CD4-positive, alpha-beta T cell treated with Interleukin-4 for 4 hours (primary cell): ENCODE data around the gene GPR31.

Source experiments
- DNase-seq: peaks from one replicate; pipeline ENCODE4 v3.0.0-alpha.2; 2020

Gene GPR31

DNA sequence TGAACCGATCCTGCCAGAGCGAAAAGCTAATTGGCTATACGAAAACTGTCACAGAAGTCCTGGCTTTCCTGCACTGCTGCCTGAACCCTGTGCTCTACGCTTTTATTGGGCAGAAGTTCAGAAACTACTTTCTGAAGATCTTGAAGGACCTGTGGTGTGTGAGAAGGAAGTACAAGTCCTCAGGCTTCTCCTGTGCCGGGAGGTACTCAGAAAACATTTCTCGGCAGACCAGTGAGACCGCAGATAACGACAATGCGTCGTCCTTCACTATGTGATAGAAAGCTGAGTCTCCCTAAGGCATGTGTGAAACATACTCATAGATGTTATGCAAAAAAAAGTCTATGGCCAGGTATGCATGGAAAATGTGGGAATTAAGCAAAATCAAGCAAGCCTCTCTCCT, 20.7 kb downstream of the GPR31 start:
- no peak for DNase-seq

DNA sequence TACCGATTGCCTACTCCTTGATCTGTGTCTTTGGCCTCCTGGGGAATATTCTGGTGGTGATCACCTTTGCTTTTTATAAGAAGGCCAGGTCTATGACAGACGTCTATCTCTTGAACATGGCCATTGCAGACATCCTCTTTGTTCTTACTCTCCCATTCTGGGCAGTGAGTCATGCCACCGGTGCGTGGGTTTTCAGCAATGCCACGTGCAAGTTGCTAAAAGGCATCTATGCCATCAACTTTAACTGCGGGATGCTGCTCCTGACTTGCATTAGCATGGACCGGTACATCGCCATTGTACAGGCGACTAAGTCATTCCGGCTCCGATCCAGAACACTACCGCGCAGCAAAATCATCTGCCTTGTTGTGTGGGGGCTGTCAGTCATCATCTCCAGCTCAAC, 21.4 kb downstream of the GPR31 start:
- DNase-seq = no peak

DNA sequence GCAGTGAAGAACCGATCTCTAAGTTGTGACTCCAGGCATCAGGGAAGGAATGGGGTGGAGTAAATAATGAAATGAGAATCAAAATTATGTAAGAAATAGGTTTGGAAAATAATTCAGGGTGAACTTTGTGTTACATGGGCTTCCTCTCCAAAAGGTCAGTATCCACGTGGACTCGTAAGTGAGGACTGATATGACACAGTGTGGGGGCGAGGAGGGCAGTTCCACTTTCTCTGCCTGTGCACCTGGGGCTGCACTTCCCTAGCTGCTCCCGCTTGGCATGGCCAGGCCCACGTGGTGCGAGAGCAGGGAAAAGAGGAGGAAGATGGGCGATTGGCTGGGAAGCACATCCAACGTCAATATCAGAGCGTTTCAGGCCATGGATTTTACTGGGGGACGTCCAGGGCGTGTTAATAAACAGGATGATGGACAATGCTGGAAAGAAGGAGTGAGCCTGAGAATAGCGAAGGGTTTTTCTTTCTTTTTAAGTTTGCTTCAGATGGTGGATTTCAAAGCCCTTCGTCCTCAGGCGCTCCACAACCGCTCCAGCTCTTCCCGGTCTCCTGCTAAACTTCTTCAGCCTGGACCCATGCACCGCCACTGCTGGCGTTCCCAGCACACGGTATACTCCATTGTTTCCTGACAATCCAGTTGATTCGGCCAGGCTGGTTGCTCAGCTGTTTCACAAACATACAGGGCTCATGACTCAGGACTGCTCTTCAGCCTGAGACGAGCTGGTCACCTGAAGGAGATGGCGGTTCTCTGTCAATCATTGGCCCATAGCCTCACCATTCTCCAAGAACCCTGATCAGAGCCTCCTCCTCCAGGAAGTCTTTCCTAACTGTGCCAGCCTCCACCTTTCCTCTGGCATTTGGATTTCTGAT, 23.1 kb downstream of the GPR31 start:
- DNase-seq = no peak

DNA sequence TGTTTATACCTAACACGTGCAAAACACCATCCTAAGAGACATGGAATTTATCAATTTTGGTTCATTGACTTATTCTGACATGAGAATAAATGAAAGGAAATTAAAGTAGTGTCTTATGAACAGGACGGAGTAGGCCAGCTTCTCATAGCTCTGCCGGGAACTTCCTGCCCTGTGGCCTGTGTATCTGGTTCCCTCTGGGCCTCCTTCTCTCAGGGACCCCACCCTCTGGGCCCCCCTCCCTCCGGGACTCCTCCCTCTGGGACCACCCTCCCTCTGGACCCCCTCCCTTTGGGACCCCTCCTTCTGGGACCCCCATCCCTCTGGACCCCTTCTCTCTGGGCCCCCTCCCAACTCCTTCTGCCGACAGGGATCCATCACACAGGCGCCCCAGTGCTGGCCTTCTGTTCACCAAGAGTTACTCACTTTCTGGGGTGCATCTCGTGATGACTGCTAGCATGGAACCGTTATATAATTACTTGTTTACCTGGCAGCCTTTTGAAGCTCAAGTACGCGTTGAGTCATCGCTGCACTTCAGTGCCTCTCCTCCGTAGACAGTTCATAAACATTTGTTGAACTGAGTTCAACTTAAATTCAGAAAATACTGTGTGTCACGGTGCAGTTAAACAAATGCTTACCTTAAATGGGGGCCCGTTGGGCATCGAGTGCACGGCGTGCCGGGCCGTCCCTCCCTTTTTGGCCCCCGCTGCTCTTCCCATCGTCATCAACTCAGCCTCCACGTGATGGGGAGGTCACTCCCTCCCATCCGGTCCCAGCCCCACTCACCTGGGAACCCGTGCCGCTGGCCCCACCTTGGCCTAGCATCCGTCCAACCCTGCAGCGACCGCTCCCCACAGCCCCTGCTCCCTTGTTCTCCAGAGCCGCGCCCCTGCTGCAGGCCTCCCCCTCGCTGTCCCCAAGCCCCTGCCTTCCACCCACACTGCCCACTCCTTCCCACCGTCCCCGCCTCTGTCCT, 26.8 kb downstream of the GPR31 start:
- peak; percentile 57 for DNase-seq

DNA sequence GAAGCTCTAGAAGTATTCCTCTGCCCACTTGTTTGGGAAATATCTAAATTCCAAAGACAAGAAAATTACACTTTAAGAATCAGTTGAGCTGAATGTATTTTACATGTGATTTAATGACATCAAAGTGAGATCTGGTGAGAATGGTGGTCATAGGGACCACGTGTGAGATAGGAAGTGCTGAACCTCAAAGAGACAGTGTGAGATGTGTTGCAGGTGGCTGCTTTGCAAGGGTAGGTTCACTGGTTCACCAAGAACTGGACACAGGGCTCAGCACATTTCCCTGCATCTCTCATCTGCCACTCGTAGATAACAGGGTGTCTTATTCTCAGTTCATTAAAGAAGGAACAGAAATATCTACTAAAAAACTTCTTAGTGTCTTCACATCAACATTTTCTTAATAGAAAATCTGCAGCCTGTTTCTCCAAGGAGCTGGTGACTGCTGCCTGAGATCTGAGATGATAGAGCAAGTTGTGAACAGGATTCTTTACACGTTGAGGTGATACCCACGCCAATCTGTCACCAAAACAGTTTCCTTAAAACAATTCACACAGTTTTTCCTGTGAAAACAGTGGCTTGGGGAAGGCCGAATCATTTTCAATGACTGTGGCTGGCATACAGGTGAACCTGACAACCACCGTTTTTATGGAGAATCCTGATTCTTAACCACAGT, 27.6 kb downstream of the GPR31 start:
- no peak for DNase-seq

DNA sequence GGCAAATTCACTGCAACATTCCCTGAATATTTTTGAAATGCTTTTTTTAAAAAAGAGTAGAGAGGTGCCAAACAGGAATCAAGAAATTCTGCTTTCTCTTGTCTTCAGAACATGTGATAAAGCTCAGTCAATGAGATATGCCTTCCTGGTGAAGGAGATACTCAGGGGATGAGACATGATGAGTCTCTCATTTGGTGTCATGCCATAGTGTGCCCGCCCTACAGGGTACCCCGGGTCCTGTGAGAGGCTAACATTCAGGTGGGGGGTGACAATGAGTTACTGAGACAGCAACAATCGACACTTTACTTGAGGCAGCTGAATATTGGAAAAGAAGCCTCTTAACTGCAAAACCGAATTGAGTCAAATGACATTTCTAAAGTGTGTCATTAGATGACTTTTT, 28.2 kb downstream of the GPR31 start:
- no peak for DNase-seq

DNA sequence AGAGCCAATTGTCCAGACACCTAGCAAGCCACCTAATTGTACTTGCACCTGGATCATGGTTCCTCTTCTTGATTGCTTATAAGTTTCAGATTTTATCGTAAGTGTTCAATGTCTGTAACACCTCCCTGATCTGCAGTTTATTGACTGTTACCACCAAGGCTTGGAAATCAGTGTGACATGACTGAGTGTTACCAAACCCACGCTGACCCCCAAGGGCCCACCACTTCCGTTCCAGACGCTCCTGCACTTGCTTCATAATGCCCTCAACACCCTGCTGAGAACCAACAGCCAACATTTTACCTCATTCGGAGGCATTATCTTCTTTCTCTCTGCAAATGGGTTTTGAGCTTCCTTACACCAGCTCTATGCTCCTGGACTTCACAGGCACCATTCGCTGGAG, 28.6 kb downstream of the GPR31 start:
- DNase-seq = no peak

DNA sequence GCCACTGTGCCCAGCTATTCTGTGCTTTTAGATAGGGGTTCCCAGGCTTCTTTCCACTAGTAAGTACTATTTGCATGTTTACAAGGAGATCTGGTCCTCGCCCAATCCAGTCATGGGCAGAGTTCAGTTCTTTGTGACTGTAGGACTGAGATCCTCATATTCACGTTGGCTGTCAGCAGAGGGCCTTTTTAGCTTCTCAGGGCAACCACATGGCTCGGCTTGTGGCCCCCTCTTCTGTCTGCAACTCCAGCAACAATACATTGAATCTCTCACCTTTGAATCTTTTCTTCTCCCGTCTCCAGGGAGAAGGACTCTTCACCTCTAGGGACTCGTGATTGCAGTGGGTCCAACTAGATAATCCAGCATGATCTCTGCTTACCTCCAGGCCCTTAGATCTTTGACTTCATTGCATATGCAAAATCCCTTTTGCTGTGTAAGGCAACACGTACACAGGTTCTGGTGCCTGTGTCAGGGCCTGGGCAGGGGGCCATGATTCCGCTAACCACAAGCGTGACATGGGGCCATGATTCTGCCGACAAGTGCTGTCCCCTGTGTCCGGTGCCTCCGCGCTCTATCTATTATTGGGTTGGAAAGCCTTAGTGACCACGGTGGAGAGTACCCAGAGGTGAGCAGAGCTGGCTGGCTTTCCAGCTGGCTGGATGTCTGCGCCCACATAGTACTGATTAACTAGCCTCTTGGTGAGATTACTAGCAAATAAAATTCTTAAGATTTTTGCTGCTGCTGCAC, 29.8 kb downstream of the GPR31 start:
- no peak for DNase-seq

DNA sequence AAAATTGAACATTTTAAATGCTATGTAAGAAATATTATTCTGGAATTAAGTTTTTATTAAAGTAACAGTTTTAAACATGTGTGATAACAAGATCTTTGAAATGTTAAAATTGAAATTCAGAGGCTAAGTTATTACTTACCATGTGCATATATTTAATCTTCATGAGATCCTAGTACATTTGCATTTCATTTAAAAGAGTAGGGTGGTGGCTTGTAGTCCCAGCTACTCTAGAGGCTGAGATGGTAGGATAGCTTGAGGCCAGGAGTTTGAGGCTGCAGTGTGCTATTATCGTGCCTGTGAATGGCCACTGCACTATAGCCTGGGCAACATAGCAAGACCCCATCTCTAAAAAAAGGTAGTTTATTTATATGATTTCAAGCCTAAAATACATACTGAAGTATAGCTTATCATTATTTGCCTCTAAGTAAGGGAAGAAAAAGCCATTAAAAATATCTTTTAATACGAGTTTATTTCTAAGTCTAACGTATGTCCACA, 31.9 kb downstream of the GPR31 start:
- DNase-seq = no peak

DNA sequence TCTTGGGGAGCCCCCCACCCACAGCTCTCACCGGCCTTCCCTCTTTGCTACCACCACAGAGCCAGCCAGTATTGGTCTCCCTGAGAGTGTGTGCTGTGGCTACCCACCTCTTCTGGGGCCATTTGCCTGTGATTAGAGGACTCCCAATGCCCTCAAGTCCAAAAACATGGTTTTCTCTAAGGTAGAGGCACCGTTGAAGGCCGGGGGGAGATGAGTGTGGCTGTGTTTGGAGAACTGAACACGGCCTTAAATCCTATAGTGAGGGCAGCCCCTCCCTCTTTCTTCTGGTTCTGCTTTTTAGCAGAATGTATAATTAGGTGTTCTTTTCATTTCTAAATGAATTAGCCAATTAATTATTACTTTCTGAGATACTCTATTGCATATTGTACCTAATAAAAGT, 32.4 kb downstream of the GPR31 start:
- DNase-seq = no peak

DNA sequence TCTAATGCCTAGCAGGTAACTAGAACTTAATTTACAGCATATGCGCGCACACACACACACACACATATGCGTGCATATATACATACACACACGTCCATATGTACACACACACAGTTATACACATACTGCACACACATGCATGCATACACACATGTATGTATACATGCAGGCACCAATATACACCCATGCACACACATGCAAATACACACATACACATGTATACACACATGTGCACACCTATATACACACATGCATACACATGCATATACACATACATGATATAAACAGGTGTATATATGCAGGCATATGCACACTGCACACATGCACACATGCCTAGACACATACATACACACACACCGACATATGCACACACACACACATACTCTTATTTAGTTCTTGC, 33.0 kb downstream of the GPR31 start:
- no peak for DNase-seq

DNA sequence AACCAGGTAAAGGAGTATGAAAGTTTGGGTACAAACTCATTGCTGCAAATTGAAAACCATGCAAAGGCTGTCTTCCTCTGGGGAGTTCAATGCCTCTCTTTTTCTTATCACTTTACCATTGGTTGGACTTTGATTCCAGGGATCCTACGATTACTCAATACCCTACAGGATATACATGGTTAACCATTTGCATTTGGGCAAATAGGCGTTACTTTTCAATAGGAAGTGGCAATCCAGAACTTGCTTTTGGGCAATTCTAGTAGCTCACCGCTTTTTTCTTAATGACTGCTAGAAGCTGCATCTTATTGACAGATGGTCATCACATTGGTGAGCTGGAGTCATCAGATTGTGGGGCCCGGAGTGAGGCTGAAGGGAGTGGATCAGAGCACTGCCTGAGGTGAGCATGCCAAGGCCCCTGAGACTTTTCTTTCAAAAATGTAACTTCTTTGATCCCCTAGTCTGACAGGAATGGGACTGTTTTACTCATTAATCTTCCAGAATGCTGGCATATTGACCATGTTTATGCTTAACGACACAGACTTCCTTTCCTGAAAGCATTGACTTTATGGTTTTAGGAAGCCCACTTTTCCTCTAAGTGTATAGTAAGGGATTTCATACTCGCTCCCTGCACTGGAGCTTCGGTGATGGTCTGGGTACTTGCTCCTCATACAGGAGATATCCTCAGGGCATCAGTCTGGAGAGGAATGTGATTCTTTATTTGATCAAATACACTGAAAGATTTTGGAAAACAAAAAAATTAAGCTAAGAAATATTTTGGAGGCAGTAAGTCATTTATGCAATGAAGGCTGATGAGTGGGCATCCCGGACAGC, 34.7 kb downstream of the GPR31 start, which contains the start of gene CCR6:
CCR6 (plus strand) TSS at position 270 of the 831 bp plus-strand sequence. CDS start 13,039 bp downstream, outside the sequence.
- DNase-seq = no peak

DNA sequence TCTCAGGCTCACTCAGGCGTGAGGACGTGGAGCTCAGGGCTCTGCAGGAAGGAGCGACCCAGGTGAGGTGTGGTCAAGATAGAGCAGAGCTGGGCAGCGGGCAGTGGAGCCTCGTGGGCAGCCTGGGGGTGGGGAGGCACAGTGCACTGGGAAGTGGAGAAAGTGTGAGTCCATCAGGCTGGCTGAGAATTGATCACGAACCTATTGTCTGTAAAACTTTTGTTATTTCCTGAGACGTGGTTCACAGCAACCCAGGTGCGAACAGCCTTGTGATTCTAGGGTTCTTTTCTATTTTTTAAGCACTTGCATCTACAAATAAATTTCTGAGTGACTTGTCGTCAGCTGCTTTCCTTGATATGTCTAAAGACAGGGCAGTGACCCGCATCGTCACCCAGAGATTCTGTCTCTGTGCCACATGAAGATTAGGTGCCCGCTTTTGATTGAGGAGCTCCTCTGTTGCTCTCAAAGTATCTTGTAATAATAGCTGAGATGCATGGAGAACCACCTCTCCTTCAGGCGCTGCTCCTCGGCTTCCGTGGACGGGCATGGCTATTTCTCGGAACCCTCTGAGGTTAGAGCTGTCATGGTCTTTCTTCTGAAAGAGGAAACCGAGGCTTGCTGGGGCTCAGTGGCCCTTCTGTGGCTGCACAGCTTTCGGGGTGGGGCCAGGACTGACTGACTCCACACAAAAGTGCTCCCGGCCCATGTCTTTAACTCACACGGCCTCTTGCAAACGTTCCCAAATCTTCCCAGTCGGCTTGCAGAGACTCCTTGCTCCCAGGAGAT, 35.5 kb downstream of the GPR31 start:
- no peak for DNase-seq

DNA sequence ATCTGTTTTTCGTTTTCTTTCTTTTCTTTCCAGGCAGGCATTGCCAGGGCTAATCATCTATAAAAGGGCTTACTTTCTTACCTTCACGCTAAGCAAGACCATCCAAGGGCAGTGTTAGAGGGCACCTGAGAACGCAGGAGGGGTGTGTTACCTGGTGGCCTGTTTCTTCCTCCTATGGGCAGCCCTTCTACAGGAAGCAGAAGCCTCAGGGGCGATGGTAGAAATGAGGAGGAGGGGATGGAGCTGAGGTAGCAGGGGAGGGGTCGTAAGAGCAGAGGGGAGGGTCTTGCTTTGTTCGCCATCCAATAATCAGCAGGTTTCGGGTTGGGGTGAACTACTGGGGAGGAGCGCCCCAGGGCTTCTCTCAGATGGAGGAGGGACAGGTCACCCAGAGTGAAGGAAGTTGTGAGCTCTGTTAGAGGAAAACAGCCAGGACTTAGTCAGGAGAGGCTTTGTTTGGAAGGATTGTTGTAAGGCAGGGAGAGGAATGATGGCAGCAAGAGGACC, 36.4 kb downstream of the GPR31 start:
- DNase-seq = no peak

DNA sequence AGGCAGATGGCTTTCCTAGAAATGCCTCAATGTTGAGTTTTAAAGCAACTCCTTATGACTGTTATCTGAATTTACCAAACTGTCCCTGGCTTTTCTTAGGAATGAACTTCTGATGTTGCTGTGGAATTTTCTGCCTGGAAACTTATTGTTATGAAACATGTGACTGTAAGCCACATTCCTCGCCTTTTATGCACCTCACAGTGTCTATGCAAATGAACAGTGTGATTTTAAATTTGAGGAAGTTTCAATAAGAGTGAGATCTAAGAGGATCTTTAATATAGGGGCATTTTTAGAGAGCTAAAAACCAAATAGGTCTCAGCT, 37.2 kb downstream of the GPR31 start:
- DNase-seq = no peak

DNA sequence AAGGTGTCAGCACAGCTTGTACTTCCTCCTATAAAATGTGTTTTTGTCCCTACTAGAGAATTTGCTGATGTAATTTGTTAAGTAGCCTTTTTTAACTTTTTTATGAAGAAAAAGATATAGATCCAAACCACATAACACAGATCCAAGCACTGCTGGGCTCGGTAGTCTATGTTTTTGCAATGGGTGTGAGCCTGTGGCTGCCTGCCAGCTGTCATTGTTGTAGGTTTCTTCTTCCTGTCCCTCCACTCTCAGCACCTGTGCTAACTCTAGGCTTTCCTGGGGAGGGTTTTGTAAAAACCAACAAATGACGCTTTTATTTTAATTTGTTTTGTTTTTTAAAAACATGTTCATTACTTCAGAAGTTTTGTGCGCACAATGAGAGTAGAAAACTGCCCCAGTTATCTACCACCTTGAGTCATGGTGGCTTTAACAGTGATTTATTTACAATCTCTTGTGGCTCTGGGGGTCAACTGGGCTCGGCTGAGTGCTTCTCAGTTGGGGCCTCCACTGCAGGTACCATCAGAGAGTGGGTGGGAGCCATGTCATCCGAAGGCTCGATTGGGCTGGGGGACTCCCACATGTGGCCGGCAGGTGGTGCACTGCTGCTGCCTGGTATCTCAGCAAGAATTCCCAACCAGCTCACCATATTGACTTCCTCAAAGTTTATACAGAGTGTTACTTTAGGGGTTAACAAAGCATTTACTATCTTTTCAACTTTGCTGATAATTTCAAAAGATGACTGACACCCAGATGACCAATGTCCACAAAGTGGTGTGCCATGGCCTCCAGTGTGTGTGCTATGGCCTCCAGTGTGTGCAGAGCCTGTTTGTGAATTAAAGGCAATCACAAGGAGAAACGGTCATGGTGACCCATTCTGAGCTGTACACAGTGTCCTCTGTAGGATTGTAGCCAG, 37.9 kb downstream of the GPR31 start:
- DNase-seq = peak; percentile 77

DNA sequence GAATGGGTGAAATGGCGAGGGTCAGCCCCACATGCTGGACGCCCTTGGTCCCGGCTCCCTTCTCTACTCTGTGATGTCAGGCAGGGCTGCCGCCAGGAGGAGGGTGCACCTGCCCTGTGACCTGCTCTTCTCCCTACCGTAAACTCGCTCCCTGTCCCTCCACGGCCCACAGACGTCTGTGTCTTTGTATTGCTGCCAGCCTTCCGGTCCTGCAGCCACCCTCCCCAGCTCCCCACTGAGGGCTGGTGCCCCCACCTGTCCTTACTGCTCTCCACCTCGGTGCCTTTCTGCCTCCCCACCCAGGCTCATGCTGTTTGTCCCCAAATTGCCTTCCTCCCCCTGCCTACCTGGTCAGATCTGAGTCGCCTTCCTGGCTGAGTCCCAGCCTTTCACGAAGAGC, 38.9 kb downstream of the GPR31 start:
- DNase-seq = no peak

DNA sequence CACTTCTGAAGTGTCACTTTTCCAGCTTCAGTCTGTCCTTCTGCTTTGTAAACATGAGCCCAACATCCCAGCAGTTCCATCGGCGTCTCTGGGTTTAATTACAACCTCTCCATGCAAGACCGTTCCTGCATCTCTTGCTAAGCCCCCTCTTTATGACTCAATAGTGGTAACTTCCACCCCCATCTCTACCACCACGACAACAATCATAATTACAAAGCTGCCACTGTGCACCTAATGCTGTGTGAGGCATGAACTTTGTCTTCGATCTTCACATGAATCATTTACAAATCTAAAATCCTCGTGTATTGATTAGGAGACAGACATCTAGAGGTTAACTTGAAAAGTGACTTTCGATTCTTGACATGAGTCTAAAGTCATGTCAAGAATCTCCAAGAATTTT, 39.8 kb downstream of the GPR31 start:
- DNase-seq = no peak

DNA sequence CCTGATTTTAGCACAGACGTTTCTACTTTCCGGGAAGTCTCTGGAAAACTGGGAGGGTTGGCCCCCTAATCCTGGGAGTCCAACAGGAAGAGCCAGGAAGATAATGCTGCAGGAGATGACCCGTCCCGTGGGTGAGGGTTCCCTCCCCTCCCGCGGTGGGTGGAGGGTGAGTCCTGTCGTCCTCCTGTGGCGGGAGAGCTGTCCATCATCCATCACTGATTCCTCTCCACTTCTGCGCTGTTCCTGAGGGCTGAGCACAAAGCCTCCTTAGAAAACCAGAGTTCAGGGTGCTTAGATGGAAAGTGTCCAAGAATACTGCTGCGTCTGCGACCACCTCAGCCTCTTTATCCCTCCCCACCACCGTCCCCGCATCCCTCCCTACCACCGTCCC, 40.9 kb downstream of the GPR31 start:
- DNase-seq = no peak
